HG02870 (cell line): ENCODE results near the gene RHBDL1.
"Not testable (repeated sequence)": the region's sequence is repeated elsewhere in the genome, so short reads cannot be mapped to it uniquely, and the experiment has no call there.

Experiments
- ATAC-seq: cut with Tn5 transposase; IDR thresholded peaks from one replicate; pipeline ENCODE4 v1.9.1; 2021; ENCODE audit warnings: mild to moderate bottlenecking, moderate library complexity; ENCODE audit not compliant: unreplicated experiment

The RHBDL1 gene

DNA sequence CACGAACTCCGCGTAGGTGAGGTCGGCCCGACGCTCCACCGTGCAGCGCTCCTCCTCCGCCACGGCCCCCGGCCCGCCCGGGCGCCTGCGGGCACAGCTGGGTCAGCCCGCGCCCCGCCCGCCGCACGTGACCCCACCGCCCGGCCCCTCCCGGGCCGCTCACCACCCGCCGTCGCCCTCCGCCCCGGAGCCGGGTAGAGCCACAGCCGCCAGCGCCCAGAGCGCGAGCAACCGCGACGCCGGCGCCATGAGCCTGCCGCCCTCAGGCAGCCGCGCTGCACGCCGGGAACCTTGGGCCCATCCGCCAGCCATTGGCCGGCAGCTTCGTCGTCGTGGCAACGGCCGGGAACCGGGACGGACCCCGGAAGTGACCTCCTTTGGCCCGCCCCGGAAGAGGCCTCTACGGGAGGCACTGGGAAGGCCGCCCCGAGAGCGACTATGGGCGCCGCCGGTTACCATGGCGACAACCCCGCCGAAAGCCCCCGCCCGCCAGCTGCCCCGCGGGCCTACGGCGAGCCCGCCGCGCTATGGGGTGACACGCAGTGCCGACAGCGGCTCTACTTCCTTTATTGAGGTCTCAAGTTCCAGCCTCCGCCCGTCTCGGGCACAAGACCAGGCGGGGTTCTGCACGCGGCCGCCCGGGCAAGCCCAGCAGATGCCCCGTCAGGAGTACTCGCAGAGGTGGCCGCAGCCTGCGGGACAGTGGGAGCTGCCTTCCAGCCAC, 8.8 kb downstream of the RHBDL1 start, which contains the start of gene JMJD8:
TSS of gene JMJD8 (minus strand) at position 264 of the 724 bp plus-strand sequence. CDS start at position 249, 15 bp downstream.
- peak; percentile 59 for ATAC-seq

DNA sequence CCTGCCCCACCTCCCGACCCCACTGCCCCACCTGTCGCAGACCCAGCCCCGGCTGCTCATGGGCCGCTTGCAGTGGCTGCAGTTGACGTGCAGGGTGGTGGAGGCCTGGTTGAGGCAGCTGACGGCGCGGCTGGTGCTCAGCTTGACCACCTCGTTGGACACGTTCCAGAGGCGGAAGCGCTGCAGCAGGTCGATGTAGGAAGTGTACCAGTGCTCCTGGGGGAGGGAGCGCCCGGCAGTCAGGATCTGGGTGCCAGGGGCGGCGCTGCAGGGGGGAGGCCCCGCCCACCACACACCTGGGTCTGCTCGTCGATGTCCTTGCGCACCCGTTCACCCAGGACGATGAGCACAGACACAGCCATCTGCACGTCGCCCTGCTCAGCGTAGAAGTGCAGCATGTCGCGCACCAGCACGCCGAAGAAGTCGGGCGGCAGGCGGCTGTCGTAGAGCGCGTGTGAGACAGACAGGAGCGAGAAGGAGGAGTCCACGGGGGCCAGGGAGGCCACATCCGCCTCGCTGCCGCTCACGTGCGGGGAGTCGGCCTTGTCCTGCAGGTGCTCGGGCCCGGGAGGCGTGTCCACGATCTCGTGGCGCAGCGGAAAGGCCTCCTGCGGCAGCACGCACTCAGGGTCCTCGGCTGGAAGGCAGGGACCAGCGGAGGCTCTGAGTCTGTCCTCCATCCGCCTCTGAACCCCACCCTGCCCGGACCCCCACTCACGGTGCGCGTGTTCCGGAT, 9.7 kb downstream of the RHBDL1 start:
- ATAC-seq: no peak

DNA sequence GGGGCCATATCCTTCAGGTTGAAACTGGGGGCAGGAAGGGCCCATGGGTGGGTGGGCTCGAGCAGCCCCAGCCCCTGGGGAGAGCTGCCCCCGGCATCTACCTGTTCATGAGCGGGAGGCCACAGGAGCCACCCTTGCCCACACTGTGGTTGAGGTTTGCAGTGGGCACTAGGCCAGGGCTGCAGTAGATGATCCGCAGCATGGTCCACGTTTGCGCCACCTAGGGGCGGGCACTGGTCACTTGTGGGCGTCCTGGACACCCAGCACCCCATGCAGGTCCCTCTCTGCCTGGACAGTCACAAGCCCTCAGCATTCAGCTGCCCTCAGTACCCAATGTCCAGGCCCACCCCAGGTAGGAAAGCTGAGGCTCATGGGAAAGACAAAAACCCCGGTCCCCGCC, 10.5 kb downstream of the RHBDL1 start:
- ATAC-seq: no peak

DNA sequence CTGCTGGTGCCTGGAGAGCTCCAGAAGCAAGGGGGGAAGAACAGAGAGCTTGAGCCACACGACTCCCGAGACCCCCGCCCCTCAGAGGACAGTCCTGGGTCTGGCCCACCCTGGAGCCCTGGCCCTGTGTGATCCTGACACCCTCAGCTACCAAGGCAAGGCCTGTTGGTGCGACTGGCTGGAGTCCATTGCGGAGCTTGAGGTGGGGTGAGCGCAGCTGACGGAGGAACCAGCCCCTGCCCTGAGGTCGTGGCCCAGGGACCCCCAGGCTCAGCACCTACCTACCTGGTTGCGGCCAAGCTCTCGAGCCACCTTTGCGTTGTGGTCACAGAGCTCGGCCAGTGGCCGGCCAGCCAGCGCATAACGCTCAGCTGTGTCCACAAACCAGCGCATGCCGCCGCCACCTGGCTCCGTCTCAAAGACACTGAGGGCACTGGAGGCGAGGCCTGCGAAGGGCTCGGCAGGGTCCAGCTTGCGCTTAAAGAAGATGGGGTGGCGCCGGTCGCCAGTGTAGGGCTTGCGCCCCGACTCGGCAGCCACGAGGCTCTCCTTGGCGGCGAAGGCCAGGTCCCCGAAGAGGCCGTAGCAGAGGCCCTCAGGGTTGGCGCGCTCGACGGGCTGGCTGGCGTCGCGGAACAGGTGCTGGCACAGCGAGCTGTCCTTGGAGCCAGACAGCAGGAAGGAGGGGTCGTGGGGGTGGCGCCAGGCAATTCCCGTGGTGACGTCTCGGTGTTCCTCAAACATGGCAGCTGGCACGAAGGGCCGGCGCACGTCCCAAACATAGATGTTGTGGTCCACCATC, 11.2 kb downstream of the RHBDL1 start:
- no peak for ATAC-seq

DNA sequence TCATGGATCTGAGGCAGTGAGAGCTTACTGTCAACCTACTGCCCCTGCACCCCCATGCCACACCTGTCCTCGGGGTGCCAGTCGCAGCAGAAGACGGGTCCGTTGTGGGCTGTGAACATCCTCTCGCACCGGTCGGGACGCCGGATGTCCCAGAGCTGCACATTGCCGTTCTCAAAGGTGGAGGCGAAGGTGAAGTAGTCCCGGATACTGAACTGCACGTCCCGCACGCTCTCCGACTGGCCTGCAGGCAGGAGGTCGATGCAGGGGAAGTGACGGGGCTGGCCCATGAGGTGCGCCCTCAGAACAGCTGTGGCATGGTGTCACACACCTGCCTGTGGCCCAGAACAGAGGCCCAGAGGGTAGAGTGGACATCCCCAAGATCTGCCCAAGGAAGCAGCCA, 12.0 kb downstream of the RHBDL1 start:
- ATAC-seq: no peak

DNA sequence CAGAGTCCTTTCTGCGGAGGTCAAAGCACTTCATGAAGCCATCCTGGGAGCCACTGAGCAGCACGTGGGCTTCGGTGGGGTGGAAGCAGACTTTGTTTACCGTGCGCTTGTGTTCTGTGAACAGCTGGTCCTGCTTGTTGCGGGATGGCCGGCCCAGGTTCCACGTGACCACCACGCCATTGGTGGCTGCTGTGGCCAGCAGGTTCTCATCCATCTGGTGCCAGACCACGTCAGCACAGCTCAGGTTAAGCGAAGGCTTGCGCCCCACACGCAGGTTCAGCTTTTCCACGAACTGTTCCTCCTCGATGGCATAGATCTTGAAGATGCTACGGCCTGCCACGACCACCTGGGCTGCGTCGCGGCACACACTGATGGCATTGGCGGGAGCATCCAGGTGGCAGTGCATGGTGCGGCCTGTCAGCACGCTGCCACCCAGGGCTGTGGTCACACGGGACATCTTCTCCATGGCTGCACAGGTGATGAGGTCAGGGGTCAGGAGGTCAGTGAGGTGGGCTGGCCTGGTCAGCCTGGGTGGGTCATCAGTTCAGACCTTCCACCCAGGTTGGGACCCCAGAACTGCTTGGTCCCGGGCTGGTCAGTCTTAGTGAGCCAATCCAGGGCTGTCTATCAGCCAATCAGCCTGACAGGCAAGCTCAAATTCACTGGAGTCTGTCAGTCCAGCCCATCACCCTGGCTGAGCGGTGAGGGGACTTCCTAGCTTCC, 13.9 kb downstream of the RHBDL1 start:
- ATAC-seq: no peak

DNA sequence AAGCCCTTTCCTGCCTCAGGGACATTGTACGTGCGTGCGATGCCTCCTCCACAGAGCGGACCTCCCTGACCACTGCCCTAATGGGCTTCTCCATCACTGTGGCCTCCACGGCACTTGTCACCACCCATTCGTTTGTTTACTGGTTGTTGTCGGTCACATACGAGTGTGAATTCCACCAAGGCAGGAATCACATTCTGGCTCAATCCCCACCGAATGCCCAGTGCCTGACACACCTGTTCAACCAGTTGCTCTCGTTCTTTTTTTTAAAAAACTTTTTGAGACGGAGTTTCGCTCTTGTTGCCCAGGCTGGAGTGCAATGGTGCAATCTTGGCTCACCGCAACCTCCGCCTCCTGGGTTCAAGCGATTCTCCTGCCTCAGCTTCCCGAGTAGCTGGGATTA, 15.8 kb downstream of the RHBDL1 start:
- not testable (repeated sequence) for ATAC-seq

DNA sequence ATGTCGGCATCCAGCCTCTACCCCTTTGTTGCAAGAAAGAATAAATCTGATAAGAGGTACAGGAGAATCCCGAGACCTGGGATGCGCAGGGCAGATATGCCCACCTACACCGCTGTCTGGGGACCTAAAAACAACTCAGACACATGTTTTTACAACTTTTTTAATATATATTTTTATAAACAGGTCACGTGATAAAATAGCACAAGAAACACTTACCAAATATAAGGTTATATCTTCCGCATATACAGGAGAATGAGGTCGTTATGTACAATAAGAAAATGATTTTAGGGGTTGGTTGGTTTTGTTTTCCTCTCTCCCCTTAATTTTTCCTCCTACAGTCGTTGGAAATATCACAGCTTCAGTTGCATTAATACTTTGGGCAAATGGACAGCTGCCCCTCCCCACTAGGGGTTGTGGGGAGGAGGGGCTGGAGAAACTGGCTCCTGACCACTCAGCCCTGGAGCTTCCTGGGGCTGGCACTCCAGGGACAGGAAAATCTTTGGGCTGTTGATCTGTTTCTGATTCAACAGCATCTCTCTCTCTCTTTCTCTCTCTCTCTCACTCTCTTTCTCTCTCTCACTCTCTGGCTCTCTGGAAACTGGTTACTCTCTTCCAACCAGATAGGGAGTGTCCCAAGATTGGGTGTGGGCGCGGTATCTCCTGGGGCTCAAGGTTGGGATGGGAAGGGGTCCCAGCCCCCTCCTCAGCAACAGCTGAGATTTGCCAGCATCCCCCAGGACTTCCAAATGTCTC, 17.1 kb downstream of the RHBDL1 start:
- ATAC-seq: no peak

DNA sequence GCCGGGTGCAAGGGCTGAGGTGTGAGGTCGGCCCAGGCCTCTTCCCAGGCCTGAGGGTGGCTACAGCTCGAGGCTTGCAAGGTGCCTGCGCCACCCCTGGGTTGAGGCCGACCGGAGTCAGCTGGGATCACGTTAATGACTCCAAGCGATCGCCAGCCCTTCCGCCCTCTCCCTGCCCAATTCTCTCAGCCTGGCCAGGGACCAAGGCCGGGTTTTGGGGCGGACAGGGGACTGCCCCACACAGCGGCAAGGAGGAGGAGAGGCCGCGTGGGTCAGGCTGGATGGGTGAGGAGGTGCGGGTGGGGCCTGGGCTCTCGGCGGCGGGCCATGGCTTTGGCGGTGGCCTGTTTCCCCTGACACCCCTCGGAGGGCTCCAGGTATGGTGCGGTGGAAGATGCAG, 17.9 kb downstream of the RHBDL1 start:
- no peak for ATAC-seq

DNA sequence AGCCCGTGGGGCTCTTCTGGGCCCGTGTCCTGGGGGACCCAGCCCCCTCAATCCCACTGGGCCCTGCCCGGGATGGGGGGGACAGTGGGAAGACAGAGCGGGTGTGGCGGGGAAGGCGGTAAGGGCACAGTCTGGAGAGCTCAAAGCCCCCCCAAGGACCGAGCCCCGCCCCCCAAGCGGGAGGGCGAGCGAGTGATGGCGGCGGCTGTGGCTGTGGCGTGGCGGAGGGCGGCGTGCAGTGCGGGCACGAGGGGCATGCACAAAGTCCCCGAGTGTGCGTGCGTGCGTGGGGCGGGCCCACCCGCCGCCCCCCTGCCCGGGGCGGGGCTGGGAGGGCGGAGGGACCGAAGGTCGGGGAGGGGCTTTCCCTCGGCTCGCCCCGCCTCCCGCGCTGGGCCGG, 18.3 kb downstream of the RHBDL1 start:
- no peak for ATAC-seq

DNA sequence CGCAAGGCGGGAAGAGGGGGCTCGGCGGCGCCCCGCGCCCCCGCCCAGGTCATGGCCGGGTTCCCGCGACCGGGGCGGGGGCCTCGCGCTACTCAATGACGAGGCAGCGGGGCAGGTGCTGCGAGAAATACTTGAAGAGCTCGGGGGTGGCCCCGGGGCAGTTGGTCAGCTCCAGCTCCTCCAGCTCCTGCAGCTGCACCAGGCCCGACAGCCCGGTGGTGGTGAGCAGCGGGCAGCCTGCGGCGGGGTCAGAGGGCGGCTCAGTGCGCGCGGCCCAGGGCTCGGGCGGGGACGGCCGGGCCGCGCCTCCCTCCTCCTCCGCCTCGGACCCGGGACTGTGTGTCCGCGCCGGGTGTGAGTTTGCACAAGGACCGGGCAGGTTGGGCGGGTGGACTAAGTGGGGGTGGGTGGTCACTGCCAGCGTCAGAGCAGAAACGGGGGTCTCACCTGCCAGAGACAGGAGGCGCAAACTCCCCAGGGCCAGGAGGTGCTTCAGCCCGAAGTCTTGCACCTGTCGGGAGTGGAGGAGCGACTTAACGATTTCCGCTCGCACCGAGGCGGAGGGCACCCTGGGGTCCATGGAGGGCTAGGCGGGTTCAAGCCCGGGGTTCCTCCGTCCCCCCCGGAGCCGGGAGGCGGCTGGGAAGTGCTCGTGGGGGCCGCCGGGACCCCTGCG, 18.9 kb downstream of the RHBDL1 start:
- no peak for ATAC-seq

DNA sequence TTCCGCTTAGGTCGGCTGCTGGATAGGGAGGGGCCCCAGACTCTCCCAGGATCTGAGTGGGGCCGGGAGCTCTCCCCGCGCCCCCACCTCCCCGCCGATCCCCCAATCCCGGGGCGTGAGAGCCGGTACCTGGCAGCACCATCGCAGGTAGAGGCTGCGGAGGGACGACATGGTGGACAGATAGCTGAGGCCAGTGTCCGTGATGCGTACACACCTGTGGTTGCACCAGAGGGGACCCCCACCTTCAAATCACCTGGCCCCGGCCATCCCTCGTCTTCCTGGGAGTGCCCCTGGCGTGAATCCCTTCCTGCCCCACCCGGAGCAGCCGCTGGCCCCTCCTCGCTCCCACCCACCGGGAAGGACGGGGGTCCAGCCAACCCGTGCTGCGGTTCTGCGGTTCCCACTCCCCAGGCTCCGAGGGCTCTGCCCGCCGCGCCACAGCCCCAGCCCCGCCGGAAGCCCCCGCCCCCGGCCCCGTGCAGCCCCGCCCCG, 19.4 kb downstream of the RHBDL1 start:
- ATAC-seq: no peak

DNA sequence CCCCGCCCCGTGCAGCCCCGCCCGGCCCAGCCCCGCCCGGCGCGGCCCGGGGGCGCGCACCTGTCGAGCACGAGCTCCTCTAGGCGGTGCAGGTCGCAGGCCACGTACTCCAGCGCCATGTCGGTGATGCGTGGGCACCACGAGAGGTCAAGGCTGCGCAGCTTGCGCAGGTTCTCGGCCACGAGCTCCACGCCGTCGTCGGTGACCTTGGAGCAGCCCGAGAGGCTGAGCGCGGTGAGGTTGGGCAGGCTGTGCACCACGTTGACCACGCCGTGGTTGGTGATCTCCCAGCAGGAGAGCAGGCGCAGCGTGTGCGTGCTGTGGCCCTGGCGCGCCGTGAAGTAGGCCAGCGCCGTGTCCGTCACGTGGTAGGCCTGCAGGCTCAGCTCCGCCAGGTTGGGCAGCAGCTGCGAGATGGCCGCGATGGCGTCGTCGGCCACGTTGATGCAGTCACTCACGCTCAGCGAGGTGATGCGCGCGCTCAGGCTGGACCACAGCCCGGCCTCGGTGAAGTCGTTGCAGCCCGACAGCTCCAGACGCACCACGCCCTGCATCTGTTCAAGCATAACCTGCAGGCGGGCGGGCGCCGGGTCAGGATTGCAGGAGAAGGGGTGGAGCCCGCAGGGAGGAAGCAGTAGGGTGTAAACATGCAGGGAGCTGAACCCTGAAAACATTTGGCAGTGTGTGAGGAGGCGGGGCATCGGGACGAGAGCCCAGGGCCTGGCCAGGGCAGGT, 20.1 kb downstream of the RHBDL1 start:
- no peak for ATAC-seq

DNA sequence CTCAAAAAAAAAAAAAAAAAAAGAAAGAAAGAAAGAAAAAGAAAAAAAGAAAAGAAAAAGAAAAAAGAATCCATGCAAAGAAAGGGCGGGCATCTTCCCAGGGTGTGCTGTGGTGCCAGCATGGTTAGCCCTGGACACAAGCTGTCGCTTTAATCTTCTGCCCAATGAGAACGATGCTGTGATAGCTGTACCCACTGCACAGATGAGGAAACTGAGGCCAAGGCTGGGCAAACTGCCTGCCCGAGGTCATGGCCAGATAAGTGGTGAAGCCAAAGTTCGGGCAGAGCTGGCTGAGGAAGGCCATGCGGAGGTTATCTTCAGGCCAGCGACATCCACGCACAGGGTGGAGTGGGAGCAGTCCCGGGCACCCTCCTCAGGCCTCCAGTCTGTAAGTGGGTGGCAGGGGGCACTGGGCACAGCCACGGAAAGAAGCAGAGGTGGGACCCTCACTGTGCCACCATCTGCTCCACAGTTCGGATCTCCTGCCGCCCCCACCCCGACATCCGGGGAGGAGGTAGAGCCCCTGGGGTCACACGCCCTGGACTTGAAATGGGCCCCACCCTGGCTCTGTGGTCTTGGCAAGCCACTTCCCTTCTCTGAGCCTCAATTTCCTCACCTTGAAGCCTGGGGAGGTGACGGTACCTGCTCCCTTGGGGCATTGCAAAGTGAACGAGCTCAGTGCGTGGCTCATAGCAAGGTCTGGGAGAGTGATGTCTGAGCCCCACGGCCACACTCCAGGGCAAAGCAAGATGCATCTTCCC, 23.6 kb downstream of the RHBDL1 start:
- ATAC-seq: no peak

DNA sequence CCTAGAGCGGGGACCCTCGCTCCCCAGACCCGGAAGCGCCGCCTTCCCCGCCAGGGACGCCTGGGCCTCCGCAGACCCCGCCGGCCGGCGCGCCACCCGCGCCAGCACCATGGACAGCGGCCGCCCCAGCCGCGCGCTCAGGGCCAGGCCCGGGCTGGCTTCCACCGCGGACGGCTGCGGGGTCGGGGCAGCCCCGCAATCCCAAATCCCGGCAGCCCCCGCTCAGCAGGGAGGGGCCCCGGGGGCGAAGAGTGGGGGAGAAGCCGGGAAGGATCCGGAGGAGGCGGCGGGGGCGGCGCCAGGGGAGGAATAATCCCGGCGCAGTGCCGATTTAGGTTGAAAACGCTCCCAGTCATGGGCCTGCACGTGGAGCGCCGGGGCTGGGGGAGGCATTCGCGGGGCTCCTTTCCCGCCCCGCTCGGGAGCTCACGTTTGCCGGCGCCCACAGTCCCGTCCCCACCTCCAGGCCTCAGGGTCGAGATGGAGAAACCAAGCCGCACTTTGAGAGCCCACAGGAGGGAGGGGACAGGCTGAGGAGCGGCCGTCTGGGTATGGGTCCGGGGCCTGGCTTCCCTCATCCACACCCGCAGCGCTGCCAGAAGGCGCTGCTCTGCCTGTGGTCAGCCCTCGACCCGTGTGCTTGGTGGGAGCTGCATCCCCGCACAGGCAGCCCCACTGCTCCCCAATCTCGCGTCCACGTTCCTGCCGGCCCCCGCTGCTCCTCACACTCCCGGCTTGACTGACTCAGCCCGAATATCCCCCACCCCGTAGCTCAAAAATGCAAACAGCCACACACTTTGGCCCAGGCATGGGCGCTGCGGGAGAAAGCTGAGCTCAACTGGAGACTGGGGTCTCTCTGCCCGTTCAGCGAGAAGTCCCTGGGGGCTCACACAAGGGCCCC, 25.5 kb downstream of the RHBDL1 start:
- ATAC-seq: no peak

DNA sequence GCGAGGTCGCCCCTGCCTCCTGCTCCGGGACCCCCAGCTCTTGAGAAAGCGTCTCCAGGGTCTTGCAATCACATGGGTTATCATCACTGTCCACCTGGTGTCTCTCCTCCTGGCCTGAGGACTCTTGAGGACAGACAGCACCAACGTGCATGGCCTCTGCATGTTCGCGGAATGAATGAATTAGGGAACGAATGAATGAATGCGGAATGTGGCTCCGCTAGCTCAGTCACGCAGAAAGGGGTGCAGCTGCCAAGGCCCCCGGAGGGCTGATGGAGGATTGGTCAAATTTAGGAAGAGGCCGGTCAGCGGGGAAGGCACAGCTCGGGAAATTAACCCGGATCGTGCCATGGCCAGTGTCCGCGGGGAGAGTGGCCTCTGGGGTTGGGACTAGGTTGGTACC, 26.9 kb downstream of the RHBDL1 start:
- ATAC-seq: no peak

DNA sequence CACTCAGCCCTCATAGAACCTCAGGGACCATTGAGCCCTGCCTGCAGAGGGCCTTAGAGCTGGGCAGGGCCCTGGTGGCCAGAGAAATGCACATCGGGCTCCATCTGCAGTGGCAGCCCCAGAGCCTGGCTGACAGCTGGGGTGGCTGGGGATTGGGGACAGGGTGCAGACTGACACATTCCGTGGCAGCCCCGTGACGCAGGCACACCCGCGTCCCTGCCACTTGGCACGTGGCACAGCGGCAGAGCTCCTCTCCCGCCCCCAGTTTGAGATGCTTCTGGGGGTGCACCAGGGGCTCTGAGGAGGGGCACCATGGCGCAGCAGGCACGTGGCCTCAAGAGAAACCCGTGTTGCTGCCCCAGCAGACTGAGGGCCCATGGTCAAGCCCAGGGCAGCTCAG, 27.9 kb downstream of the RHBDL1 start:
- no peak for ATAC-seq
